Erythroblast (primary cell): ENCODE results near the gene P2RY8.

Experiments used
- DNase-seq, 2 experiments: peaks; one replicate each; lab custom pipeline; 2025; lab: John Stamatoyannopoulos, UW
- GATA1 ChIP-seq: IDR thresholded peaks from 2 replicates; pipeline ENCODE4 v1.6.1; 2011; ENCODE audit warnings: low read depth, mild to moderate bottlenecking, control low read depth, low read length, moderate library complexity
- POLR2A ChIP-seq: IDR thresholded peaks from 2 replicates; pipeline ENCODE4 v1.6.1; 2011; ENCODE audit warnings: mild to moderate bottlenecking, low read length

Gene P2RY8

GRCh38 chrX:1520350-1520749, 16.6 kb downstream of the P2RY8 start:
- no peak for DNase-seq
- TF ChIP-seq POLR2A: no peak
- TF ChIP-seq GATA1: no peak

GRCh38 chrX:1519022-1519497, 17.9 kb downstream of the P2RY8 start:
- DNase-seq: no peak
- TF ChIP-seq GATA1: no peak
- no peak for TF ChIP-seq POLR2A

- TF ChIP-seq POLR2A (no peak), GATA1 (no peak)
- DNase-seq: no peak
These were observed 18.5 kb downstream of the P2RY8 start for GRCh38 chrX:1518512-1518911.

DNA sequence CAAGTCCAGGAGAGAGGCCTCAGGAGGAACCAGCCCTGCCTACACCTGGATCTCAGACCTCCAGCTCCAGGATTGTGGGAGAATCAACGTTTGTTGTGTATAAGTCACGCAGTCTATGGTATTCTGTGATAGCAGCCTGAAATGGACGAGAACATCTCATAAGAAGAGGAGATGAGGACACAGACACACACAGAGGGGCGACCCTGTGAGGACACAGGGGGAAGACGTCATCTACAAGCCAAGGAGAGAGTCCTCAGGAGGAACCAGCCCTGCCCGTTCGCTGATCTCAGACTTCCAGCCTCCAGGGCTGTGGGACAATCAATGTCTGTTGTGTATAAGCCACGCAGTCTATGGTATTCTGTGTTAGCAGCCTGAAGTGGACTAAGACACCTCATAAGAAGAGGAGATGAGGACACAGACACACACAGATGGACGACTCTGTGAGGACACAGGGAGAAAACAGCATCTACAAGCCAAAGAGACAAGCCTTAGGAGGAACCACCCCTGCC, 20.3 kb downstream of the P2RY8 start:
- DNase-seq: no peak
- TF ChIP-seq GATA1 (no peak), POLR2A (no peak)

- TF ChIP-seq POLR2A (no peak), GATA1 (no peak)
These were observed 25.2 kb downstream of the P2RY8 start for GRCh38 chrX:1511829-1512228.

GRCh38 chrX:1511150-1511549, 25.8 kb downstream of the P2RY8 start:
- no peak for TF ChIP-seq GATA1
- no peak for TF ChIP-seq POLR2A
- DNase-seq: no peak

More at GRCh38 chrX:1511829-1512228, 25.2 kb downstream of the P2RY8 start:
- no peak for DNase-seq

- TF ChIP-seq POLR2A: no peak
- no peak for TF ChIP-seq GATA1
- DNase-seq: no peak
These were observed 29.2 kb downstream of the P2RY8 start for GRCh38 chrX:1507511-1508463.

DNA sequence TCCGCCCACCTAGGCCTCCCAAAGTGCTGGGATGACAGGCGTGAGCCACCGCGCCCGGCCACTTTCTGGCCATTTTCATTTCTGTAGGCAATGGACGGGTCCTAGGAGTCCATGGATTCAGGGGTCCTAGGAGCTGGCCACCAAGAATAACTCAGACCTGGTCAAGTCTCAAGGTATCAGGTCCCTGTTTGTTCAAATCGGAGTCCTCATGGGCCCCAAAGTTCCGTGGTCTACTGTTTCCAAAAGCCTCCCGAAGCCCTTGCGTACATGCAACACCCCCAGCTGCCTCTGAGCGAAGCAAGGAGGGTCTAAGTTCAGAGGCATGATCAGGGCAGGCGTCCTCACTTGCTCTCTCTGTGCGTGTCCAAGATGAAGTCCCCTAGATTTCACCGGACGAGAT, 30.1 kb downstream of the P2RY8 start:
- DNase-seq: no peak
- TF ChIP-seq GATA1 (no peak), POLR2A (no peak)

- no peak for DNase-seq
- no peak for TF ChIP-seq POLR2A
- no peak for TF ChIP-seq GATA1
These were observed 34.1 kb downstream of the P2RY8 start for GRCh38 chrX:1502853-1503252.

- DNase-seq: no peak
- TF ChIP-seq POLR2A: no peak
- no peak for TF ChIP-seq GATA1
These were observed 34.7 kb downstream of the P2RY8 start for GRCh38 chrX:1502241-1502640.

DNA sequence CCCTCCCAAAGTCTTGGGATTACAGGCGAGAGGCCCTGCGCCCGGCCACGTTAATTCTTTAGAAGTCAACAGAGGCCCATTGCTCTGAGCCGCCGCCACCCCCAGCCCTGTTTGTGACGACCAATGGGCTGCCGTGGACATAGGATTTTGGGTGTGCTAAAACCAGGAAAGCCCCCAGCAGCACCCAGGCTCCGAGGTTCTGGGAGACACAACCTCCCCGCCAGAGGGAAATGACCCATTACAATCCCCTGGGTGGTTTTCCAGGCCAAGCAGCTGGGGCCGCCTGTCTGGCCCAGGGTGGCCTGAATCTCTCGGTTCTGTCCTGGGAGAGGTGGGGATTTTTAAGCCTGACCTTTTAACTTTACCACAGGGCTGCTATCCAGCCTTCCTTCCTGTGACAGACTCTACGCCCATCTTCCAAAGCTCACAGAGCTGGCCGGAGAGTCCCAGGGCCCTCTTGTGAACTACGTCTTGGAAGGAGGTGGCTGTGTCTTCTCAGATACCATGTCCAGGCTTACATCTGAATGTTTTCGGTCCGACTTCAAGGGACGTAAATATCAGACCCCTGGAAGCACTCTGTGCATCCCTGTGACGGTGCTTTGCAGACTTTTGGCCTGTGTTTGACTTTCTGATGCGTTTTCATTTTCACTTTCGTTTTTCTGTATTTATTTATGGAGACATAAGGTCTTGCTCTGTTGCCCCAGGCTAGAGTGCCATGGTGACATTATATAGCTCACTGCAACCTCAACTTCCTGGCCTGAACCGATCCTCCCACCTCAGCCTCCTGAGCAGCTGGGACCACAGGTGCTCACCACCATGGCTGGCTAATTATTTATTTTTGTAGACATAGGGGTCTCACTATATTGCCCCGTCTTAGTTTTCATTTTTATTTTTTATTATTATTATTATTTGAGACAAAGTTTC, 36.0 kb downstream of the P2RY8 start:
- TF ChIP-seq GATA1: no peak
- no peak for TF ChIP-seq POLR2A
- no peak for DNase-seq

GRCh38 chrX:1496076-1496475, 40.9 kb downstream of the P2RY8 start:
- TF ChIP-seq POLR2A (no peak), GATA1 (no peak)
- DNase-seq: no peak

DNA sequence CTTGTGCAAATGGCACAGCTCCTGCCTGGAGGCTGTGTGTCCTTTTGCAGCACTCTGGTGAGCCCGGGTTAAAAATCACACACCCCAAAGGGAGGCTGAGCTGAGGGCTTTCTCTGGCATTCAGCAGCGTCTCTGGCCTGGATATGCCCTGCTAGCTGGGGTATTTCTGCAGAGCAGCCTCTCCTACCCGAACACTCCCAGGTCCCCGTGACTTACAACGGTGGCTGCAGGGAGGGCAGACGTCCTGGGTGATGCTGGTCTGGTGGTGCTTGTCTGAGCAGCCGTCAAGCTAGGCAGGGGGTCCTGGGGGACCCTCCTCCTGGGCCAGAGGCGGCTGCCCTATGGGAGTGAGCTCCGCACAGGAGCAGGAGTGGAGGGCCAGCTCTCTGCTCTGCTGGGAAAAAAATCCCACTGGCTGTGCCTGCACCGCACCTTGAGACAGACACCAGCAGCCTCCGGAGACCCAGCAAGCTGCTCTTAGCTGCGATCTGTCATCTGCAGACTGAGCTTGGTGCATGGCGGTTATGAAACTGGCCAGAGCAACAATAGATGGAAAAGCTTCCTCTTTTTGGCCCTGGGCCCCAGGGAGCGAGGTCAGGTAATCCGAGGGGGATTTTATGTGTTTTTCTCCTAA, 43.0 kb downstream of the P2RY8 start:
- TF ChIP-seq POLR2A: no peak
- no peak for TF ChIP-seq GATA1
- no peak for DNase-seq
